HK-2 (cell line): ENCODE results near the gene STEAP3.
A peak's percentile ranks its signal among the peaks of the same experiment; 100 is the strongest.

Experiments used
- DNase-seq: peaks from one replicate; pipeline ENCODE4 v3.0.0-alpha.2; 2018; ENCODE audit not compliant: unreplicated experiment

Gene STEAP3

GRCh38 chr2:119227346-119227745, 3.7 kb downstream of the STEAP3 start:
- no peak for DNase-seq

- DNase-seq = no peak
Measured at GRCh38 chr2:119228136-119228535, 4.5 kb downstream of the STEAP3 start.

- no peak for DNase-seq
Measured at GRCh38 chr2:119228964-119229363, 5.3 kb downstream of the STEAP3 start.

- DNase-seq = no peak
Measured at GRCh38 chr2:119229716-119230115, 6.1 kb downstream of the STEAP3 start.

GRCh38 chr2:119230219-119231185, 6.9 kb downstream of the STEAP3 start:
- no peak for DNase-seq

DNA sequence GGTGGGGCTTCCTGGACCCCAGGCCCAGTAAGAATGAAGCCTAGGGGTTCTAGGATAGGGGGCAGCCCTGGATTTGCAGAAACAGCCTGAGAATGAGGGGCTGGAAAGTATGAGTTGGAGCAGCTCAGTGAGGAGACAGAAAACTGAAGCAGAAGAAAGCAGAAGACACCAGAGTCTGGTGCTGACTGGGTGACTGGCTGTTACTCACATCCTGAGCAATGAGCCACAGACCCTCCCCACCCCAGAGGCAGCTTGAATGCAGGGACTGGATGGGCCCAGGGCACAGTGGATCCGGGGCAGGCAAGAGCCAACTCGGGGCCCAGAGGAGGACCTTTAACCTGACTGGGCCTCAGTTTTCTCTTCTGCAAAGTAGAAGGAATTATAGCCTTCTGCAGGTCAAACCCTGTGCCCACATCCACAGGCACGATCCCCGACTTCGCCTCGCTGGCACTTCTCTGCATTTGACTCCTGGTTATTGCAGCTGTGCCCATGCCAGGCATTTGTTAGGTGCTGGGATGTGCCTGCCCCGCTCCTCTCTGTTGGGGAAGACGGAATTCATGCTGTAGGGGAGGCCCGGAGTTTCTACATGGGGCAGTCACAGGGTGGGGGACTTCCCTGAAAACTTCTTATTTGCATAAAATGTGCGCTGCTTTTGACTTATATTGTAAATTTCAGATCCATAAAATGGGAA, 8.5 kb downstream of the STEAP3 start:
- DNase-seq = peak; percentile 33

GRCh38 chr2:119232666-119232993, 9.0 kb downstream of the STEAP3 start:
- no peak for DNase-seq

DNA sequence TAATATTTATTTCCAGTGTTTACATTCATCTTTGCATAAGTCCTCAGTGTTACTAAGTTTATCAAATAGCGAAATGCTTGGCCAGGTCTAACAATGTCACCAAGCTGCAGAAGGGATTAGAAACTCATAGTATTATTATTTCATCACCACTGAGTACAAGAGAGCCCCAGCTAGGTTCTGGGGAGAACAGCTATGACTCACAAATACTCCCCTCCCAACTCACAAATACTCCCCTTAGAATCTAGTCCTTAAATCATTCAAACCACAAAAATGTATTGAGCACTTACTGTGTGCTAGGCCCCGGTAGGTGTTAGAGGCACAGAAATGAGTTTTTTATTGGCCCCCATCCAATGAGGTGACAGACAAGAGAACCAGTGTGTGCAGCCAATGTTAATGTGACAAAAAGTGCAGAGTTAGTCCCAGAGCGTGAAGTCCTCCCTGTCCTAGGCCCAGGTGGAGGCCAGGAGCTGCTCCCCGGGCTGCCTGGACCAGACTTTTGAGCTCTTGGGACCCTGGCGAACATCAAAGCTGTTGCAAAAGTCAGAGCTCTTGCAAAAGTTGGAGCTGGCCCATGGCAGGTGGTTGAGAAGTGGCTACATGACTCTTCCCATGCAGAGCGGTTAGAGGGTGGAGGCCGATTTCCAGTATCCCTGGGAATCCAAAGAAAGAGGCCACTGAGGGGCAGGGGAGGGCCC, 9.8 kb downstream of the STEAP3 start:
- DNase-seq = no peak

DNA sequence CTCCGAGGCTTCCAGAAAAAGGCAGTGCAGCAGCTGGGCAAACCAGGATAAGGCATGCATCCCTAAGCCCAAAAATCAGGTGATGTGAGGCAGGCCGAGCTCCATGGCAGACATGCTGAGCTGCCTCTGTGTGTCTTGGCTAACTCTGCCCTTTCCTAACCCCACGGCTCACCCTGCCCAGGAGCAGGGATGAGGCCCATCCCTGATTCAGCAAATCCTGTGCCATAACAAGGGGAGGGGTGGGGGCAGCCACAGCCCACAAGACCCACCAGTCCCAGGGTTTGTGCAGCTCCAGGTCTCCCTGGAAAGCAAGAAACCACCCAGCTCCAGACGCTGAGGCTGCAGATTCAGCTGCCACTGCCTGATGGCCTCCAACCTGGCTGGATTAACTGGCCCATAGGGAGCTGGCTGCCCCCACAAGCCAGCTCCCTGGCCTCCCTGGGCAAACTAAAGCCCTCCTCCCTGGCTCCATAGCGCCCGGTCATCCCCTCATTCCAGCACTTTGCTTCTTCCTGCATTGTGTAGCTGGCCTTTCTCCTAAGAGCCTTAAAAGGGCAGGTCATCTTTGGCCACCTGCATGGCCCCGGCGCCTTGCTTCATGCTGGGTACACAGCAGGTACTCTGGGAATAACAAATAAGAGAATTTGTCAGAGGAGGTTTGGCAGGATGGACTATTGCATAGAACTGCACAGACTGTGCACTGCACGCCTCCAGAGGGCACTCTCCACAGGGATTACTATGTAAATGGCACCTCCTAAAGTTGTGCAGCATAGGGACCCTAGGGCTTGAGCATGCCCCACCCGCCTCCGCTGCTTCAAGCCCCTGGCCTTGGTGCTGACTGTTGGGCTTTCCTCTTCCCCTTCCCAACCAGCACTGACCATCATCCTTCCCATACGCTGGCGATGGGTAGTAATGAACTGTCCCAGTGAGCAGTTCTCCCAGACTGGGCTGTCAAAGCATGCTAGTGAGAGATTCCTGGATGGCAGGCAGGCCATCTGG, 10.7 kb downstream of the STEAP3 start:
- no peak for DNase-seq

GRCh38 chr2:119236796-119237195, 13.2 kb downstream of the STEAP3 start:
- no peak for DNase-seq

GRCh38 chr2:119240311-119241204, 16.9 kb downstream of the STEAP3 start:
- DNase-seq = peak; percentile 66

DNA sequence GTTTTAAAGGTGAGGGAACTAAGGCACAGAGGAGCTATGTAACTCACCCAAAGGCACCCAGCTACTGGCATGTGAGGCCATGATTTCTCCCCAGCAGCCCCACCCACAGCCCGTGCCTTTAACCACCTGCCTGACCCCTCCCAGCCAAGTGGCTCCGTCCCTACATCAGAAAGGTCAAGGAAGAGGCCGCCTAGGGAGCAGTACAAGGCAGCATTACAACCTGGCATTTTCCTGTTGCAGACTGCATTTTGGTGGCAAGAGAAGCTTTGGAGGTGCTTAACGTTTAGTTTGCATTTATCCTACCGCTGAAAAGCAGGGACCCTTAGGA, 17.5 kb downstream of the STEAP3 start:
- no peak for DNase-seq

- no peak for DNase-seq
Measured at GRCh38 chr2:119242276-119243119, 18.9 kb downstream of the STEAP3 start.

DNA sequence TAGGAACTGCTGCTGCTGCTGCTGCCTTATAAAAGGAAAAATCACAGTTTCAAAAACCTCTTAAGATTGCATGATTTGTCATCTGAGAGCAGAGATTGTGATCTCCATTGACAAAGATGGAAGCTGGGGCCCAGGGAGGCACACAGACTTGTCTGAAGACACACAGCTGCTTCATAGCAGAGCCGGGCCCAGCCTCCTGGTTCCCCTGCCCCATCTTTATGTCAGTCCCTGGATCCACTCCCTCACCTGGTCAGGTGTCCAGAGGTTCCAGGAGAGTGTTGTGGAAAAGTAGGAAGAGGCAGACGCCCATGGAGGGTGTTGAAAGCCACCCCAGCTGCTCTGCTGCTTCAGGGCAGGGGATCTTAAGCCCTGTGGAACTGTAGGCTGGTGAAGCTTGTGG, 20.0 kb downstream of the STEAP3 start:
- no peak for DNase-seq

- no peak for DNase-seq
Measured at GRCh38 chr2:119245076-119245840, 21.6 kb downstream of the STEAP3 start.

DNA sequence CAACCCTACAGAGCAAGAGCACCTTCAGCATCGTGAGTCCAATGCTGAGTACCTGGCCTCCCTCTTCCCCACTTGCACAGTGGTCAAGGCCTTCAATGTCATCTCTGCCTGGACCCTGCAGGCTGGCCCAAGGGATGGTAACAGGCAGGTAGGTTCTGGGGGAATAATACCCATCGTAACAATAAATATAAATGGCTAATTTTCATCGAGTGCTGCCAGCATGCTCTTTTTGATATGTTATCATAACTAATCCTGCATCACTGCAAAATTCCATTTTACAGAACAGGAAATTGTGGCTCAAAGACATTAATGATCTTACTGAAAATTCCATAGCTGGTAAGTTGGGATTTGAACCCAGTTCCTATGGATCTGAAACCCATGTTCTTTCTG, 22.2 kb downstream of the STEAP3 start:
- no peak for DNase-seq

DNA sequence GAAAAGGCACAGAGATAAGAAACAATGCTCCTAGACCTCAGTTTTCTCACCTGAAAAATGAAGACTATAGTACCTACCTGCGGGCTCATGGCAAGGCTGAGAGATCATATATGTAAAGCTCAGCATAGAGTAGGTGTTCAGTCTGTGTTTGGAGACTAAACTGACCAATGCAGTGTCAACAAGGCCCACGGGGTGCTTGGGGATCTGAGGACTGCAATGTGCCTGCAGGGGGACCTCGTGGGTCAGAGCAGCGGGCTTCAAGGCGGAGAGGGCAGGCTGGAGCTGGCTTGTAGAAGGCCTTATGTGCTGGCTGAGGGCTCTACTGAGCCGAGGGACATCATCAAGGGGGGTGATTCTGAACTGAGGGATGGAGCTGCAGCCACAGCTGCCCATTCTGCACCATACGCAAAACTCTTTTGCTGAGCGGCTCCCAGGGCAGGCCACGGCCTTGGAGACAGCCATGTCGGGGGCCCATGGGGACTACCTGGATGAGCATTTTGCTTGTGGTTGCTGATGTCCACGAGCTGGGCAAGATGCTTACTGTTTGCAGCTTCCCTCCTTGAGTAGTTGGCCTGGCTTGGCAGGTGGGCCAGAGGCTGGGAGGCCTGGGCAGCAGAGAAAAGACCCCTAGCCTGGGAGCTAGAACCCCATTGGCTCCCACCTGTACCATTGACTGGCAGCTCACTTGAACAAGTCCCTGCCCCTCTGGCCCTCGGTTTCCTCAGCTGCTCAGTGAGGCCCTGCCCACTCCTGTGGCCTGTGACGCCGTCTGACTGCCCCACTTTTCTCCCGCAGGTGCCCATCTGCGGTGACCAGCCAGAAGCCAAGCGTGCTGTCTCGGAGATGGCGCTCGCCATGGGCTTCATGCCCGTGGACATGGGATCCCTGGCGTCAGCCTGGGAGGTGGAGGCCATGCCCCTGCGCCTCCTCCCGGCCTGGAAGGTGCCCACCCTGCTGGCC, 23.5 kb downstream of the STEAP3 start:
- no peak for DNase-seq

DNA sequence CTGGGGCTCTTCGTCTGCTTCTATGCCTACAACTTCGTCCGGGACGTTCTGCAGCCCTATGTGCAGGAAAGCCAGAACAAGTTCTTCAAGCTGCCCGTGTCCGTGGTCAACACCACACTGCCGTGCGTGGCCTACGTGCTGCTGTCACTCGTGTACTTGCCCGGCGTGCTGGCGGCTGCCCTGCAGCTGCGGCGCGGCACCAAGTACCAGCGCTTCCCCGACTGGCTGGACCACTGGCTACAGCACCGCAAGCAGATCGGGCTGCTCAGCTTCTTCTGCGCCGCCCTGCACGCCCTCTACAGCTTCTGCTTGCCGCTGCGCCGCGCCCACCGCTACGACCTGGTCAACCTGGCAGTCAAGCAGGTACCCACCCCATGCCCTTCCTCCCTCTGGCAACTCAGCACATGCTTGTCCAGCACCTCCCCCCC, 24.2 kb downstream of the STEAP3 start:
- no peak for DNase-seq
